ENCODE results near the gene IMPA2.

Gene IMPA2

GRCh38 chr18:11978956-11979355 lies 2.4 kb upstream of the IMPA2 start:
- no peak for TF ChIP-seq CTCF (IDR thresholded peaks at IDR 0.05; ENCODE audit: low read depth, low read length)
- H3K4me3 ChIP-seq (ENCODE audit: low read depth, low read length), result no peak overlapping the region

- TF ChIP-seq CTCF (IDR thresholded peaks at IDR 0.05; ENCODE audit: low read depth, low read length), result no peak
- peak overlapping the region; percentile 63 for H3K4me3 ChIP-seq (ENCODE audit: low read depth, low read length)
Measured at GRCh38 chr18:11980163-11980493, 1.2 kb upstream of the IMPA2 start.

- peak overlapping the region; percentile 63 for H3K4me3 ChIP-seq (ENCODE audit: low read depth, low read length)
- TF ChIP-seq CTCF (IDR thresholded peaks at IDR 0.05; ENCODE audit: low read depth, low read length), result peak; percentile 5; the same call in 1 of the 2 replicates
Measured at GRCh38 chr18:11980494-11981191, 664 bp upstream of the IMPA2 start.

GRCh38 chr18:11981543-11982366 lies 448 bp downstream of the IMPA2 start:
- TF ChIP-seq CTCF (IDR thresholded peaks at IDR 0.05; ENCODE audit: low read depth, low read length), result no peak
- peak overlapping the region; percentile 77 for H3K4me3 ChIP-seq (ENCODE audit: low read depth, low read length)

GRCh38 chr18:11982981-11983380 lies 1.7 kb downstream of the IMPA2 start:
- TF ChIP-seq CTCF (IDR thresholded peaks at IDR 0.05; ENCODE audit: low read depth, low read length), result no peak
- H3K4me3 ChIP-seq (ENCODE audit: low read depth, low read length), result 0 out of 2 replicates have a peak overlapping the region, but pooled peaks have one; percentile 4

GRCh38 chr18:11983592-11983991 lies 2.3 kb downstream of the IMPA2 start:
- no peak for TF ChIP-seq CTCF (IDR thresholded peaks at IDR 0.05; ENCODE audit: low read depth, low read length)
- H3K4me3 ChIP-seq (ENCODE audit: low read depth, low read length), result no peak overlapping the region

- no peak overlapping the region for H3K4me3 ChIP-seq (ENCODE audit: low read depth, low read length)
- TF ChIP-seq CTCF (IDR thresholded peaks at IDR 0.05; ENCODE audit: low read depth, low read length), result no peak
Measured at GRCh38 chr18:11984091-11984490, 2.8 kb downstream of the IMPA2 start.
